ENCODE results near the gene EIF3J. TPM values are rescaled to one million over a fixed set of nuclear protein-coding genes. Genes with fewer than 3 reads are reported as not detected.

EIF3J gene
- total and polyA plus RNA-seq, 2 of the 4 experiments (the other 2 are of a cell fraction): 51.6 to 59.9 TPM

- CTCF ChIA-PET: interaction anchor here (0.6 kb wide), 1 partner anchor 9 kb away, joined by 3 read pairs; no protein-coding TSS in a partner anchor
- Histone ChIP-seq H2AK5ac (ENCODE audit: low read depth, low read length) (no peak overlapping the region), H2AK9ac (replicated peaks; ENCODE audit: low read depth, low read length, poor library complexity) (no peak overlapping the region), H2BK120ac (ENCODE audit: low read depth, low read length) (no peak overlapping the region), H4K20me1 (ENCODE audit: insufficient read depth, low read length) (peaks cover 5% of the 10 kb centered on the region; the same call in 1 of the 2 replicates), H3K4me1 (ENCODE audit: control insufficient read depth, insufficient read depth, low read length) (peaks cover 3% of the 10 kb centered on the region), H4K8ac (ENCODE audit: low read depth in 2 of 2, low read length in 2 of 2) (no peak overlapping the region), H4K91ac (ENCODE audit: insufficient read depth, low read depth, low read length) (no peak overlapping the region), H3K4me3 (ENCODE audit: insufficient read depth, low read depth, low read length) (no peak overlapping the region), H3K27ac (ENCODE audit: insufficient read depth, low read length) (no peak overlapping the region), H3K4ac (ENCODE audit: low read depth, low read length) (no peak overlapping the region), H2AFZ (replicated peaks; ENCODE audit: low read length, poor library complexity) (no peak overlapping the region), H3K23ac (ENCODE audit: low read depth, low read length) (no peak overlapping the region), H2BK15ac (ENCODE audit: low read depth, low read length) (no peak overlapping the region), H3K9me1 (ENCODE audit: insufficient read depth, low read length) (peaks cover 11% of the 10 kb centered on the region; the same call in 1 of the 2 replicates), H3K9me3 (ENCODE audit: control insufficient read depth, insufficient read depth, low read length) (peaks cover 7% of the 10 kb centered on the region), H3K36me3 (ENCODE audit: control insufficient read depth, insufficient read depth, low read length) (peaks cover 56% of the 10 kb centered on the region), H2BK5ac (ENCODE audit: low read depth, low read length, poor library complexity, severe bottlenecking) (no peak overlapping the region), H3K18ac (ENCODE audit: low read depth, low read length) (no peak overlapping the region), H4K5ac (ENCODE audit: low read depth, low read length) (no peak overlapping the region), H3K27me3 (ENCODE audit: control insufficient read depth, insufficient read depth, low read length) (no peaks in the 10 kb centered on the region), H3K14ac (replicated peaks; ENCODE audit: low read depth, low read length) (no peak overlapping the region), H3K79me1 (ENCODE audit: low read depth in 1 of 2, low read length in 2 of 2) (peaks cover 0 to 7% of the 10 kb centered on the region in 2 experiments; a peak in 1 of 4 replicates), H2BK20ac (ENCODE audit: low read depth, low read length) (no peak overlapping the region), H3K9ac (ENCODE audit: low read depth, low read length) (no peak overlapping the region), H3K4me2 (ENCODE audit: low read depth, low read length) (no peak overlapping the region), H3K56ac (ENCODE audit: extremely low read depth, insufficient read depth, low read length) (no peak overlapping the region)
- POLR2A ChIA-PET (ENCODE audit: unreplicated experiment): no interaction called here
- intact Hi-C loops (cut with micrococcal nuclease) (no loop called here), in situ Hi-C loops (cut with MboI; ENCODE audit: low sequenced_read_pairs) (no loop called here), dilution Hi-C loops (cut with HindIII; ENCODE audit: low sequenced_read_pairs, unreplicated experiment) (no loop called here)
- 100% methylated on average over 1 of the region's 3 CpGs; no CpG with 5 or more reads in 1 of the 2 experiments for WGBS, 2 experiments (ENCODE audit: extremely low coverage in 2 of 2, insufficient read length in 1 of 2)
- TF ChIP-seq RCOR1 (IDR thresholded peaks at IDR 0.05; ENCODE audit: insufficient replicate concordance, low read length) (no peak), RAD21 (IDR thresholded peaks at IDR 0.05; ENCODE audit: low read length) (no peak), FOS (IDR thresholded peaks at IDR 0.05; ENCODE audit: low read depth, low read length) (no peak), MAFK (IDR thresholded peaks at IDR 0.05; ENCODE audit: low read depth, low read length) (no peak), ELK1 (IDR thresholded peaks at IDR 0.05; ENCODE audit: borderline replicate concordance, low read depth, low read length) (no peak), CEBPB (IDR thresholded peaks at IDR 0.05; ENCODE audit: low read depth, low read length) (no peak), BHLHE40 (IDR thresholded peaks at IDR 0.05; ENCODE audit: low read depth, low read length) (no peak)
- no peak for DNase-seq
- no peak for ATAC-seq (ENCODE audit: low read depth)
- no TSS peak for BruUV-seq (replicated peaks)
Observed at GRCh38 chr15:44568338-44568737, 31.4 kb downstream of the EIF3J start.
